ENCODE results near the gene KCNQ1. TPM values are rescaled to one million over a fixed set of nuclear protein-coding genes. Genes with fewer than 3 reads are reported as not detected.

KCNQ1 gene
- polyA plus RNA-seq, 1 of the 3 experiments (the other 2 are of a cell fraction), result 0.05 TPM

- CTCF ChIA-PET, result interaction anchor here (1.1 to 3.0 kb wide), 6 partner anchors 19 to 335 kb away, joined by 3 to 14 read pairs (median 10); partner anchors contain the start of gene CDKN1C
Observed at GRCh38 chr11:2553198-2553597, 108.4 kb downstream of the KCNQ1 start.

More at GRCh38 chr11:2553198-2553597, 108.4 kb downstream of the KCNQ1 start:
- Histone ChIP-seq H2AFZ (ENCODE audit: low read depth) (no peak overlapping the region), H3K9ac (no peak overlapping the region), H3K4me3 (ENCODE audit: low read depth in 2 of 2, low read length in 1 of 2) (no peak overlapping the region), H3K9me2 (no peaks in the 10 kb centered on the region), H4K20me1 (ENCODE audit: insufficient read depth) (no peaks in the 10 kb centered on the region), H3K27me3 (ENCODE audit: insufficient read depth) (no peaks in the 10 kb centered on the region), H3K27ac (ENCODE audit: low read depth in 2 of 2, low read length in 1 of 2) (no peak overlapping the region), H3K79me2 (ENCODE audit: insufficient read depth) (no peaks in the 10 kb centered on the region), H3K9me3 (no peaks in the 10 kb centered on the region), H3K36me3 (replicated peaks in 1 of 2; ENCODE audit: control insufficient read depth in 1 of 2, insufficient read depth in 2 of 2, low read length in 1 of 2) (no peaks in the 10 kb centered on the region), H3K4me1 (ENCODE audit: control insufficient read depth in 1 of 2, insufficient read depth in 2 of 2, low read depth in 1 of 2, low read length in 1 of 2) (no peaks in the 10 kb centered on the region), H3F3A (replicated peaks; ENCODE audit: insufficient read depth) (no peaks in the 10 kb centered on the region), H3K4me2 (no peak overlapping the region)
- POLR2A ChIA-PET, result no interaction called here
- TF ChIP-seq EP300 (IDR thresholded peaks at IDR 0.05; ENCODE audit: borderline replicate concordance in 1 of 2, low read depth in 1 of 2, low read length in 1 of 2) (no peak), RAD21 (IDR thresholded peaks at IDR 0.05; ENCODE audit: low read length) (no peak), MAX (IDR thresholded peaks at IDR 0.05; ENCODE audit: low read depth) (no peak), FOXM1 (IDR thresholded peaks at IDR 0.05; ENCODE audit: low read depth) (no peak), CTCF (IDR thresholded peaks at IDR 0.05) (no peak), GATA2 (CRISPR knock-in tag; IDR thresholded peaks at IDR 0.05) (no peak), GABPA (IDR thresholded peaks at IDR 0.05; ENCODE audit: low read depth) (no peak), RCOR1 (IDR thresholded peaks at IDR 0.05; ENCODE audit: low read length) (no peak), MEF2A (IDR thresholded peaks at IDR 0.05; ENCODE audit: borderline replicate concordance, low read depth) (no peak), TAF1 (IDR thresholded peaks at IDR 0.05; ENCODE audit: borderline replicate concordance, low read depth, low read length) (no peak), IRF3 (IDR thresholded peaks at IDR 0.05; ENCODE audit: low read depth, low read length) (no peak), REST (IDR thresholded peaks at IDR 0.05; ENCODE audit: low read depth, low read length) (no peak)
- DNase-seq, result no peak
- WGBS (ENCODE audit: low lambda C conversion rate), result 85% methylated on average over 2 of the region's 2 CpGs

Measured in SK-N-SH (cell line).